NB4 (cell line): Measurements from ENCODE around the gene FNBP1L.
A peak's percentile ranks its signal among the peaks of the same experiment; 100 is the strongest.

Experiments
- DNase-seq: peaks from one replicate; pipeline ENCODE4 v3.0.0; 2010; ENCODE audit warnings: low read depth
- H3K4me3 ChIP-seq: one replicate; pipeline ENCODE4 v1.5.1; 2011; ENCODE audit warnings: mild to moderate bottlenecking, low read depth, low read length, moderate library complexity
- MYC ChIP-seq: IDR thresholded peaks from 2 replicates; pipeline ENCODE4 v1.6.1; 2011; ENCODE audit warnings: low read depth, low read length
- POLR2A ChIP-seq: IDR thresholded peaks from 2 replicates; pipeline ENCODE4 v1.6.1; 2011; ENCODE audit warnings: mild to moderate bottlenecking; ENCODE audit not compliant: insufficient read length; ENCODE audit errors: extremely low read depth
- TF ChIP-seq, protein P1 (sequence below): IDR thresholded peaks from one replicate; pipeline ENCODE4 v1.5.1; 2012; ENCODE audit warnings: low read depth, low read length
- TF ChIP-seq, protein P2 (sequence below): IDR thresholded peaks from 2 replicates; pipeline ENCODE4 v1.6.1; 2011; ENCODE audit warnings: low read depth, low read length

The FNBP1L gene

DNA sequence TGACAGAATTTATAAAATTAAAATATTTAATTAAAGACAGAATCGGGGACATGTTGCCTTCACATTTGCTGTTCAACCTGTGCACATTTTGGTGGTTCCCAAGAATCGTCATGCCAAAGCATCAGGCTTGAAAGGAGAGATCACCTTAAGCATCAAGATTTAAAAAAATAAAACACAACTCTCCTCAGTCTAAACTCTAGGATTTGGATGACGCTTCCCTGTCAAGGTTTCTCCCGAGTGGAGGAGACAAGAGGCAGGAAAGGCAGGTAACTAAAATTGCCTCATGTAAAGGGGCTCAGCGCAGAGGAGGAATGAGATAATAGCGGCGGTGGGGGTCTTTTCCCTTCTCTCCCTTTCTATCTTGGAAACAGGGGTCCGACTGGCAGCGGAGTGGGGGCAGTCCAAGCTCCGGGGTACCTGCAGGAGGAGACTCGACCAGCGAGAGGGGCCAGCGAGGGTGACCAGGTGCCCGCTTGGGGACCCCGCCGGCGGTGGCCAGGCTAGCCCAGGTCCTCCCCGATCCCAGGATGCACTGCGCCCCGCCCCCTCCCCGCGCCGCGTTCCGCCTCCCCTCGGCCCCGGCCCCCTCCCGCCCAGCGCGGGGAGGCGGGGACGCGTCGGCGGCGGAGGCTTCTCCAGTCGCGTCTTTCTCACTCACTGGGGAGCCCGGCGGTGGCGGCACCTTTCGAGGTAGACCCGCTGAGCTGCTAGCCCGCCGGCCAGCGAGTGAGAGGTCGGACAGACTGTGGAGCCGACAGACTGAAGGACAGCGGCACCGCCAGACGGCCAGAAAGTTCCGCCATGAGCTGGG, at the start of gene FNBP1L:
FNBP1L (plus strand) TSS at position 638 of the 811 bp plus-strand sequence; CDS start at position 802, 164 bp downstream.
- DNase-seq: peak; percentile 65
- TF ChIP-seq MYC (no peak), POLR2A (no peak)
- TF ChIP-seq, protein P1, sequence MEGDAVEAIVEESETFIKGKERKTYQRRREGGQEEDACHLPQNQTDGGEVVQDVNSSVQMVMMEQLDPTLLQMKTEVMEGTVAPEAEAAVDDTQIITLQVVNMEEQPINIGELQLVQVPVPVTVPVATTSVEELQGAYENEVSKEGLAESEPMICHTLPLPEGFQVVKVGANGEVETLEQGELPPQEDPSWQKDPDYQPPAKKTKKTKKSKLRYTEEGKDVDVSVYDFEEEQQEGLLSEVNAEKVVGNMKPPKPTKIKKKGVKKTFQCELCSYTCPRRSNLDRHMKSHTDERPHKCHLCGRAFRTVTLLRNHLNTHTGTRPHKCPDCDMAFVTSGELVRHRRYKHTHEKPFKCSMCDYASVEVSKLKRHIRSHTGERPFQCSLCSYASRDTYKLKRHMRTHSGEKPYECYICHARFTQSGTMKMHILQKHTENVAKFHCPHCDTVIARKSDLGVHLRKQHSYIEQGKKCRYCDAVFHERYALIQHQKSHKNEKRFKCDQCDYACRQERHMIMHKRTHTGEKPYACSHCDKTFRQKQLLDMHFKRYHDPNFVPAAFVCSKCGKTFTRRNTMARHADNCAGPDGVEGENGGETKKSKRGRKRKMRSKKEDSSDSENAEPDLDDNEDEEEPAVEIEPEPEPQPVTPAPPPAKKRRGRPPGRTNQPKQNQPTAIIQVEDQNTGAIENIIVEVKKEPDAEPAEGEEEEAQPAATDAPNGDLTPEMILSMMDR: no peak
- TF ChIP-seq, protein P2, sequence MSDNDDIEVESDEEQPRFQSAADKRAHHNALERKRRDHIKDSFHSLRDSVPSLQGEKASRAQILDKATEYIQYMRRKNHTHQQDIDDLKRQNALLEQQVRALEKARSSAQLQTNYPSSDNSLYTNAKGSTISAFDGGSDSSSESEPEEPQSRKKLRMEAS: no peak
- peak within 1 kb of the TSS; percentile 50 for H3K4me3 ChIP-seq

DNA sequence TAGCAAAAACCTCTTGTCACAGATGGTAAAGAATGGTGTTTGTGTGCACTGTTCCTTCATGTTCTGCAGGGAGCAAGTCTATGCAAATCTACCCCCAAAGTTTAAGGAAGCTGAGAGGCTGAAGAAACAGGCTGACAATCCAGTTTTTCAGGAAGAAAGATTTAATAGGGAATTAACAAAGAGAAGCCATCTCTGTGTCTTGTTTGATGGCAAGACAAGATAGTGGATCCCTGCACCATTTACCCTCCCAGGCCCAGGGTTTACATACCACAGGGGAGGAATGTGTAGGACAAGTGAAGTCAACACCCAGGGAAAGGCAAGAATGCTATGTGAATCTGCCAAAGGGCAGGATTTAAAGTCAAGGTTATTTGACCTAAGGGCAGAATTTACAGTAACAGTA, 48.1 kb upstream of the FNBP1L start:
- TF ChIP-seq MYC: no peak
- TF ChIP-seq, protein P2: no peak
- TF ChIP-seq, protein P1: no peak
- no peak for TF ChIP-seq POLR2A
- H3K4me3 ChIP-seq: no peak overlapping the region
- no peak for DNase-seq

DNA sequence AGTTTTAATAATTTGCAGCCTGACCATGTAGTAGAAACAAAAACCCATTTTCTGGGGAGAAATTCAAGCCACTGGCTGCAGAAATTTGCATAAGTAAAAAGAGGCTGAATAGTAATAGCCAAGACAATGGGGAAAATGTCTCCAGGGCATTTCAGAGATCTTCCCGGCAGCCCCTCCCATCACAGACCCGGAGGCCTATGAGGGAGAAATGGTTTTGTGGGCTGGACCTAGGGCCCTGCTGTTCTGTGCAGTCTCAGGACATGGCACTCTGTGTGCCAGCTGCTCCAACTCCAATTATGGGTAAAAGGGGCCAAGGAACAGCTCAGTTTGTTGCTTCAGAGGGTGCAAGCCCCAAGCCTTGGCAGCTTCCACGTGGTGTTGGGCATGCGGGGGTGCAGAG, 39.7 kb upstream of the FNBP1L start:
- DNase-seq: no peak
- no peak overlapping the region for H3K4me3 ChIP-seq
- TF ChIP-seq, protein P1: no peak

DNA sequence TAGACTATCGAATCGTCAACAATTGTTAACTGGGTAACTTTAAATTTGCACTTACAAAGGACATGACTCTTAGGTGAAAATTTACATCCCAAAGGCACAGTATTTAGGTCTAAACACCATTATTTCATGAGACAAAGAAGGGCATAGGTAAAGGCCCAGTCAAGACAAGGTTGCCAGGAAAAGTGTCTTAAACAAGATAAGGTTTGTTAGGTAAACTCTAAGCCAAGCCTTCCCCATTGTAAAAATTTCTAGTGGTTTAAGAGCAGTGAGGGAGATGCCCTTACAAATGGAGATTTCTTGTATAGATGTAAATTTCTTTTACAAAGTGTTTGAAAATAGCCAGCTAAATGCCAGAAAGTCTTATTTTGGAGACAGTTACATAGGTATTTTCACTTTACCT, 36.9 kb upstream of the FNBP1L start:
- TF ChIP-seq, protein P1: no peak
- TF ChIP-seq POLR2A (no peak), MYC (no peak)
- TF ChIP-seq, protein P2: no peak
- no peak overlapping the region for H3K4me3 ChIP-seq
- no peak for DNase-seq

DNA sequence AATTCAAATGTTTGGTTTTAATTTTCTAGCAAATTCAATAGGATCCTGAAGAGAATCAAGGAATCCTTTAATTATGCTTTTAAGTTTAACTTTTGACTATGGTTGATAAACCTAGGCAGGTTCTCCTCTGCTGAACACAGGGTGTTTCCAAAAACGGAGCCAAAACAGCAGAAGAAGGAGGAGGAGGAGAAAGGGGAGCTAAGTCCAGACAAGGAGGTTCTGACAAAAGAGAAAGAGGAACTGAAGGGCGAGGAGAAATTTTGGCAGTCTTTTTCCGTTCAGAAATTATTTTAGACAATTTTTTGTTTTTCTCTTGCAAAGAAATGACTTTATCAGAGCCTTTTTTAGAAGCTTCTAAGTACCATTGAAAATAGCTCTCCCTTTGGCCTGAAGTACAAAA, 33.2 kb upstream of the FNBP1L start:
- no peak overlapping the region for H3K4me3 ChIP-seq
- DNase-seq: no peak
- TF ChIP-seq, protein P2: no peak
- TF ChIP-seq MYC (no peak), POLR2A (no peak)

DNA sequence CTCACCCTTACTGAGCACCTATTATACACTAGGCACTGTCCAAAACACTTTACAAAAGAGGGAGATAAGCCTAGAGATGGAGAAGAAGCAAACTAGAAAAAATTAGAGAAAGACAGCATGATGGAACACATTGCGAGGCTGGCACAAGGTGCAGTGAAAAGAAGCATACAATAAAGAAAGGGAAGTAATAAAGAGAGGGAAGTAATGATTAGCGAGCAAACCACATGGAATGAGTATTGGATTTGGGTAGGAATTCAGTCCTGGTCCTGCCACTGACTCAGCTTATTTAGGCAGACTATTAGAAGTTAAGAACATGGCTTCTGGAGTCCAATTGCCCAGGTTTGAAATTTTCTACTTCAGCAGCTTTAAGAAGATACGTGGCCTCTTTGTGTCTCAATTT, 32.6 kb upstream of the FNBP1L start:
- H3K4me3 ChIP-seq: no peak overlapping the region
- no peak for DNase-seq
- no peak for TF ChIP-seq POLR2A
- TF ChIP-seq, protein P2: no peak
- no peak for TF ChIP-seq MYC
- TF ChIP-seq, protein P1: no peak
